GM23338 (cell line): ENCODE results near the gene PANK4. TPM values are rescaled to one million over a fixed set of nuclear protein-coding genes. Genes with fewer than 3 reads are reported as not detected.

Experiments used
- ATAC-seq: fragments of 200-7000 bp; cut with Tn5 transposase; 3 replicates; pipeline ENCODE4 v1.9.1; 2020
- DNase-seq: peaks from one replicate; pipeline ENCODE4 v3.0.0-alpha.2; 2015; ENCODE audit warnings: low spot score
- H2AFZ ChIP-seq: fragments of 200-600 bp; sonication (generic); 2 replicates; pipeline ENCODE4 v1.8.0; 2016; ENCODE audit warnings: antibody characterized with exemption, mild to moderate bottlenecking, moderate library complexity
- H3F3A ChIP-seq: fragments of 200-600 bp; sonication (generic); replicated peaks from 2 replicates; pipeline ENCODE4 v1.8.0; 2017; ENCODE audit warnings: antibody characterized with exemption, mixed run types, low read depth
- H3K27ac ChIP-seq: fragments of 200-600 bp; sonication (generic); 2 replicates; pipeline ENCODE4 v1.6.1; 2016; ENCODE audit warnings: low read depth
- H3K27me3 ChIP-seq: fragments of 200-600 bp; sonication (generic); 2 replicates; pipeline ENCODE4 v1.8.0; 2016; ENCODE audit warnings: mild to moderate bottlenecking, mixed run types, moderate library complexity; ENCODE audit not compliant: insufficient read depth
- H3K36me3 ChIP-seq: fragments of 200-600 bp; sonication (generic); 2 replicates; pipeline ENCODE4 v1.8.0; 2016; ENCODE audit warnings: mild to moderate bottlenecking; ENCODE audit not compliant: insufficient read depth
- H3K4me1 ChIP-seq: fragments of 200-600 bp; sonication (generic); 2 replicates; pipeline ENCODE4 v1.8.0; 2016; ENCODE audit warnings: mild to moderate bottlenecking, moderate library complexity; ENCODE audit not compliant: insufficient read depth
- H3K4me2 ChIP-seq: fragments of 200-600 bp; sonication (generic); 2 replicates; pipeline ENCODE4 v1.7.1; 2017; ENCODE audit warnings: mixed run types
- H3K4me3 ChIP-seq: fragments of 200-600 bp; sonication (generic); 2 replicates; pipeline ENCODE4 v1.6.1; 2016; ENCODE audit warnings: mixed run types
- H3K79me2 ChIP-seq: fragments of 200-600 bp; sonication (generic); replicated peaks from 2 replicates; pipeline ENCODE4 v1.8.0; 2017; ENCODE audit warnings: mild to moderate bottlenecking; ENCODE audit not compliant: insufficient read depth
- H3K9me2 ChIP-seq: fragments of 200-600 bp; sonication (generic); 2 replicates; pipeline ENCODE4 v1.8.0; 2017; ENCODE audit not compliant: insufficient read depth
- H4K20me1 ChIP-seq: fragments of 200-600 bp; sonication (generic); replicated peaks from 2 replicates; pipeline ENCODE4 v1.8.0; 2017; ENCODE audit warnings: mild to moderate bottlenecking; ENCODE audit not compliant: insufficient read depth
- H3K27ac Mint-ChIP-seq: 2 replicates; pipeline ENCODE4 v1.8.0; 2020; ENCODE audit warnings: inconsistent platforms, mild to moderate bottlenecking, moderate library complexity, mixed read lengths
- H3K27me3 Mint-ChIP-seq: 3 replicates; pipeline ENCODE4 v1.8.0; 2022; ENCODE audit warnings: low read depth, mild to moderate bottlenecking, moderate library complexity, mixed read lengths, inconsistent platforms; ENCODE audit not compliant: insufficient read depth, poor library complexity
- H3K36me3 Mint-ChIP-seq: 3 replicates; pipeline ENCODE4 v1.8.0; 2021; ENCODE audit warnings: low read depth, mild to moderate bottlenecking, inconsistent platforms, moderate library complexity, mixed read lengths
- H3K4me1 Mint-ChIP-seq: 3 replicates; pipeline ENCODE4 v1.8.0; 2020; ENCODE audit warnings: mild to moderate bottlenecking, inconsistent platforms, mixed read lengths
- H3K4me3 Mint-ChIP-seq: 3 replicates; pipeline ENCODE4 v1.8.0; 2021; ENCODE audit warnings: moderate library complexity, mild to moderate bottlenecking, inconsistent platforms, mixed read lengths
- H3K9me3 Mint-ChIP-seq: 3 replicates; pipeline ENCODE4 v1.8.0; 2020; ENCODE audit warnings: moderate library complexity, mild to moderate bottlenecking, inconsistent platforms, mixed read lengths
- EZH2 ChIP-seq: fragments of 200-600 bp; sonication (generic); IDR thresholded peaks from one replicate; pipeline ENCODE4 v1.8.0; 2017; ENCODE audit warnings: antibody characterized with exemption, mild to moderate bottlenecking, low read depth; ENCODE audit not compliant: unreplicated experiment
- JUNB ChIP-seq: IDR thresholded peaks from one replicate; pipeline ENCODE4 v1.6.1; 2016; ENCODE audit warnings: antibody characterized with exemption; ENCODE audit not compliant: unreplicated experiment
- REST ChIP-seq: IDR thresholded peaks from one replicate; pipeline ENCODE4 v1.6.1; 2018; ENCODE audit warnings: antibody characterized with exemption; ENCODE audit not compliant: unreplicated experiment
- ZNF114 ChIP-seq: fragments of 250-450 bp; sonication (Bioruptor Pico); IDR thresholded peaks from 2 replicates; pipeline ENCODE4 v1.5.0; 2020; ENCODE audit warnings: mild to moderate bottlenecking, moderate library complexity
- ZNF331 ChIP-seq: fragments of 250-450 bp; sonication (Bioruptor Pico); IDR thresholded peaks from 2 replicates; pipeline ENCODE4 v1.5.0; 2020; ENCODE audit warnings: low read depth, mild to moderate bottlenecking, moderate library complexity
- ZNF462 ChIP-seq: fragments of 250-450 bp; sonication (Bioruptor Pico); IDR thresholded peaks from 2 replicates; pipeline ENCODE4 v1.5.0; 2020; ENCODE audit warnings: mild to moderate bottlenecking, moderate library complexity
- polyA plus RNA-seq: library from polyadenylated mRNA; unstranded; fragments of >200 nt; fragmentation: Nextera tagmentation; extraction: Ambion mirVana; gene quantifications from 2 replicates; pipeline ENCODE4 v1.2.1, GENCODE V29; 2016
- total RNA-seq: library from RNA; depleted of rRNA; stranded (reverse); fragments of >200 nt; shearing (Covaris generic); gene quantifications from 2 replicates; pipeline ENCODE4 v1.2.3, GENCODE V29; 2014
- TF ChIP-seq, protein P1 (sequence below): IDR thresholded peaks from 2 replicates; pipeline ENCODE4 v1.6.1; 2016; ENCODE audit warnings: antibody characterized with exemption
- TF ChIP-seq, protein P2 (sequence below), 2 experiments: fragments of 200-600 bp in 1 of 2; sonication (generic) in 1 of 2; conservative IDR thresholded peaks; 2 replicates each; pipeline versions ENCODE4 v1.5.1 to v1.6.1; 2016 to 2017; ENCODE audit warnings: antibody characterized with exemption in 2 of 2, low read depth in 2 of 2, mild to moderate bottlenecking in 2 of 2, moderate library complexity in 1 of 2

The PANK4 gene
- total and polyA plus RNA-seq, 2 experiments from 2014 or later: 25.8 to 43.7 TPM

GRCh38 chr1:2468540-2468939 lies 57.9 kb downstream of the PANK4 start (continued):
- TF ChIP-seq ZNF331 (CRISPR knock-in tag) (no peak), ZNF114 (CRISPR knock-in tag) (no peak), JUNB (no peak), EZH2 (no peak)
- TF ChIP-seq, protein P1, sequence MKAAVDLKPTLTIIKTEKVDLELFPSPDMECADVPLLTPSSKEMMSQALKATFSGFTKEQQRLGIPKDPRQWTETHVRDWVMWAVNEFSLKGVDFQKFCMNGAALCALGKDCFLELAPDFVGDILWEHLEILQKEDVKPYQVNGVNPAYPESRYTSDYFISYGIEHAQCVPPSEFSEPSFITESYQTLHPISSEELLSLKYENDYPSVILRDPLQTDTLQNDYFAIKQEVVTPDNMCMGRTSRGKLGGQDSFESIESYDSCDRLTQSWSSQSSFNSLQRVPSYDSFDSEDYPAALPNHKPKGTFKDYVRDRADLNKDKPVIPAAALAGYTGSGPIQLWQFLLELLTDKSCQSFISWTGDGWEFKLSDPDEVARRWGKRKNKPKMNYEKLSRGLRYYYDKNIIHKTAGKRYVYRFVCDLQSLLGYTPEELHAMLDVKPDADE: no peak
- TF ChIP-seq, protein P2, sequence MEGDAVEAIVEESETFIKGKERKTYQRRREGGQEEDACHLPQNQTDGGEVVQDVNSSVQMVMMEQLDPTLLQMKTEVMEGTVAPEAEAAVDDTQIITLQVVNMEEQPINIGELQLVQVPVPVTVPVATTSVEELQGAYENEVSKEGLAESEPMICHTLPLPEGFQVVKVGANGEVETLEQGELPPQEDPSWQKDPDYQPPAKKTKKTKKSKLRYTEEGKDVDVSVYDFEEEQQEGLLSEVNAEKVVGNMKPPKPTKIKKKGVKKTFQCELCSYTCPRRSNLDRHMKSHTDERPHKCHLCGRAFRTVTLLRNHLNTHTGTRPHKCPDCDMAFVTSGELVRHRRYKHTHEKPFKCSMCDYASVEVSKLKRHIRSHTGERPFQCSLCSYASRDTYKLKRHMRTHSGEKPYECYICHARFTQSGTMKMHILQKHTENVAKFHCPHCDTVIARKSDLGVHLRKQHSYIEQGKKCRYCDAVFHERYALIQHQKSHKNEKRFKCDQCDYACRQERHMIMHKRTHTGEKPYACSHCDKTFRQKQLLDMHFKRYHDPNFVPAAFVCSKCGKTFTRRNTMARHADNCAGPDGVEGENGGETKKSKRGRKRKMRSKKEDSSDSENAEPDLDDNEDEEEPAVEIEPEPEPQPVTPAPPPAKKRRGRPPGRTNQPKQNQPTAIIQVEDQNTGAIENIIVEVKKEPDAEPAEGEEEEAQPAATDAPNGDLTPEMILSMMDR (conservative IDR thresholded peaks at IDR 0.05; ENCODE audit: low read depth in 2 of 2): no peak

DNA sequence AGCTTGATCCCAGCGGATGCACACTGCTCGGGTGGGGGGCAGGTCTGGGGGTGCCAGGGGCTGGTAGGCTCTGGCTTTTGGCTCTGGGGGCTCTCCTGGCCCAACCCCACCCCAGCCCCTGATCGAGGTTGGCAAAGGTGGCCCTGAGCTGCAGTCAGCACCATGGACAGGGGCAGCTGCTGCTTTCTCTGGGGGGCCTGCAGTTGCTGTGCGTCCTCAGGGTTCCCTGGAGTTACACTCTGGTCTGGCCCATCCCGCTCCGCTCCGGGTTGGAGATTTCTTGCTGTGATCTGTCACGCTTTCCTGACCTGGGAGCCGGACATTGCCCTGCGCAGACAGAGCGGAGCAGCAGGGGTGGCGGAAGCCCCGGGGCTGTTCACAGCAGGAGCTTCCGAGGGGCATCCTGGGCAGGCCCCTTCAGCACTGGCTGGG lies 58.3 kb downstream of the PANK4 start:
- Histone ChIP-seq H2AFZ (no peak overlapping the region), H3K9me2 (no peaks in the 10 kb centered on the region), H3F3A (no peaks in the 10 kb centered on the region), H3K79me2 (no peaks in the 10 kb centered on the region), H4K20me1 (no peaks in the 10 kb centered on the region), H3K27me3 (no peaks in the 10 kb centered on the region), H3K4me3 (no peak overlapping the region), H3K36me3 (no peaks in the 10 kb centered on the region), H3K4me2 (no peak overlapping the region), H3K4me1 (no peaks in the 10 kb centered on the region), H3K27ac (no peak overlapping the region)
- no peak overlapping the region for H3K27ac Mint-ChIP-seq
- no peaks in the 10 kb centered on the region for H3K36me3 Mint-ChIP-seq
- peaks cover 8% of the 10 kb centered on the region for H3K27me3 Mint-ChIP-seq
- DNase-seq: peak; percentile 75
- no peak overlapping the region for H3K4me3 Mint-ChIP-seq
- ATAC-seq: peak; percentile 79
- peak; percentile 84 for TF ChIP-seq REST
- TF ChIP-seq ZNF462: no peak
- TF ChIP-seq ZNF114 (CRISPR knock-in tag): no peak
- H3K9me3 Mint-ChIP-seq: no peaks in the 10 kb centered on the region
- no peaks in the 10 kb centered on the region for H3K4me1 Mint-ChIP-seq
